Uterus (tissue), 4 donors: ENCODE data around the gene CACNG6. TPM values are rescaled to one million over a fixed set of nuclear protein-coding genes. Genes with fewer than 3 reads are reported as not detected.

ENCODE experiments used
- DNase-seq, 2 donors: peaks; one replicate each; pipeline ENCODE4 v3.0.0-alpha.2; 2019 to 2020
- H3K27ac ChIP-seq, 2 donors: fragments of 200-600 bp; sonication (generic); 1 replicate in 1 of 2; 2 replicates in 1 of 2; pipeline ENCODE4 v1.5.1; 2016 to 2018
- H3K27me3 ChIP-seq, 2 donors: fragments of 200-600 bp; sonication (generic); one replicate each; pipeline ENCODE4 v1.5.1; 2018 to 2019; ENCODE audit warnings: control low read depth in 1 of 2
- H3K36me3 ChIP-seq, 2 donors: fragments of 200-600 bp; sonication (generic); one replicate each; pipeline ENCODE4 v1.5.1; 2019; ENCODE audit warnings: control low read depth in 1 of 2
- H3K4me1 ChIP-seq, 2 donors: fragments of 200-600 bp; sonication (generic); one replicate each; pipeline ENCODE4 v1.5.1; 2018 to 2019; ENCODE audit warnings: control low read depth in 1 of 2
- H3K4me3 ChIP-seq, 2 donors: fragments of 200-600 bp; sonication (generic); 1 replicate in 1 of 2; 2 replicates in 1 of 2; pipeline ENCODE4 v1.5.1; 2018 to 2019; ENCODE audit warnings: mild to moderate bottlenecking in 1 of 2
- H3K9me3 ChIP-seq, 2 donors: fragments of 200-600 bp; sonication (generic); one replicate each; pipeline ENCODE4 v1.5.1; 2019; ENCODE audit warnings: control low read depth in 1 of 2
- CTCF ChIP-seq, 4 experiments: fragments of 200-600 bp in 2 of 4; fragments of 450-650 bp in 2 of 4; sonication (generic) in 2 of 4; IDR thresholded peaks; one replicate each; pipeline ENCODE4 v1.5.1; 2016 to 2019; ENCODE audit warnings: antibody characterized with exemption in 4 of 4, mild to moderate bottlenecking in 2 of 4, moderate library complexity in 1 of 4
- POLR2A ChIP-seq, 2 donors: fragments of 450-650 bp; IDR thresholded peaks; one replicate each; pipeline ENCODE4 v1.6.1; 2016; ENCODE audit warnings: antibody characterized with exemption in 2 of 2, mild to moderate bottlenecking in 1 of 2, moderate library complexity in 1 of 2
- intact Hi-C: fragments of 100-400 bp; cut with DNase I; formaldehyde crosslinking; loops from one replicate; pipeline ENCODE4 v1.15.1; 2023; ENCODE audit warnings: low total_unique reads
- microRNA counts, 2 donors: library from miRNA; unstranded; fragments of <30 nt; microRNA quantifications; one replicate each; lab custom pipeline; 2016 to 2017
- small RNA-seq: library from RNA; depleted of rRNA; stranded (forward); fragments of <200 nt; gene quantifications from one replicate; pipeline ENCODE3, GENCODE V24; 2016
- total RNA-seq, 4 donors: library from RNA; depleted of rRNA in 3 of 4; stranded (reverse); fragments of >200 nt in 3 of 4; gene quantifications; one replicate each; pipeline versions ENCODE4 v1.1.0 to v1.2.4, GENCODE V29; 2014 to 2023
- donor health status: DM: yes; HTN: yes; CAD: no.

Gene CACNG6
- total RNA-seq, 4 donors from 2014 or later: 0.55 to 1.7 TPM; not detected in 2

GRCh38 chr19:54045771-54046170, 54.3 kb downstream of the CACNG6 start:
- Histone ChIP-seq H3K27me3 (no peaks in the 10 kb centered on the region), H3K27ac (no peak overlapping the region), H3K4me1 (no peaks in the 10 kb centered on the region), H3K36me3 (no peaks in the 10 kb centered on the region), H3K4me3 (no peak overlapping the region), H3K9me3 (no peaks in the 10 kb centered on the region)
- DNase-seq: no peak
- TF ChIP-seq CTCF (IDR thresholded peaks at IDR 0.05): no peak
- TF ChIP-seq POLR2A (IDR thresholded peaks at IDR 0.05): no peak
- intact Hi-C loops: no loop called here

GRCh38 chr19:54047616-54048015, 56.2 kb downstream of the CACNG6 start:
- no peak for DNase-seq
- H3K4me1 ChIP-seq: no peaks in the 10 kb centered on the region
- intact Hi-C loops: no loop called here
- no peak overlapping the region for H3K27ac ChIP-seq
- no peaks in the 10 kb centered on the region for H3K9me3 ChIP-seq
- no peak for TF ChIP-seq CTCF (IDR thresholded peaks at IDR 0.05)
- TF ChIP-seq POLR2A (IDR thresholded peaks at IDR 0.05): no peak
- H3K36me3 ChIP-seq: no peaks in the 10 kb centered on the region
- no peak overlapping the region for H3K4me3 ChIP-seq
- H3K27me3 ChIP-seq: no peaks in the 10 kb centered on the region

MicroRNAs within 50 kb of the gene (microRNA counts, 767-probe panel; counts per million panel counts)
- microRNA hsa-miR-935 (lab: Ali Mortazavi, UCI): 0 counts per million in 2 donors

Small RNA genes within 50 kb of the gene (small RNA-seq; reads per million reads assigned to genes)
- not detected for gene AC012314.20

Other genes with a start within 250 kb of the CACNG6 start
- gene NLRP12, start 167.3 kb upstream of the CACNG6 start, total RNA-seq: under 1 TPM in 3 of 4 donors, not detected in 1; 0.34 to 0.90 (median 0.59) TPM
- gene MYADM, start 123.8 kb upstream of the CACNG6 start, total RNA-seq: 100 to 1,000 TPM in 1 of 4 donors, 10 to 100 TPM in 3; 22.7 to 386 (median 77.4) TPM
- under 1 TPM in 1 of 4 donors, not detected in 3; 0.69 TPM for gene PRKCG, start 109.4 kb upstream of the CACNG6 start, total RNA-seq
- gene CACNG7, start 82.4 kb upstream of the CACNG6 start, total RNA-seq: 1 to 10 TPM in 1 of 4 donors, not detected in 3; 1.0 TPM
- under 1 TPM in 2 of 4 donors, not detected in 2; 0.21 to 0.24 TPM for gene CACNG8, start 28.7 kb upstream of the CACNG6 start, total RNA-seq
- not detected for gene VSTM1, start 72.3 kb downstream of the CACNG6 start, total RNA-seq
- gene TARM1, start 89.7 kb downstream of the CACNG6 start, total RNA-seq: not detected
- 1 to 10 TPM in 1 of 4 donors, under 1 TPM in 1, not detected in 2; 0.91 to 6.5 TPM for gene OSCAR, start 109.2 kb downstream of the CACNG6 start, total RNA-seq
- 10 to 100 TPM in 1 of 4 donors, 1 to 10 TPM in 2, not detected in 1; 4.7 to 65.8 (median 5.5) TPM for gene NDUFA3, start 111.2 kb downstream of the CACNG6 start, total RNA-seq
- 10 to 100 TPM in 2 of 4 donors, 1 to 10 TPM in 1, under 1 TPM in 1; 0.88 to 37.1 (median 9.9) TPM for gene TFPT, start 124.0 kb downstream of the CACNG6 start, total RNA-seq
- gene PRPF31, start 124.1 kb downstream of the CACNG6 start, total RNA-seq: 10 to 100 TPM; 17.9 to 97.3 (median 52.6) TPM
- 10 to 100 TPM in 2 of 4 donors, 1 to 10 TPM in 1, under 1 TPM in 1; 0.88 to 41.6 (median 9.9) TPM for gene CNOT3, start 146.1 kb downstream of the CACNG6 start, total RNA-seq
- gene LENG1, start 168.1 kb downstream of the CACNG6 start, total RNA-seq: 10 to 100 TPM in 2 of 4 donors, 1 to 10 TPM in 2; 3.7 to 52.8 (median 23.8) TPM
- gene TMC4, start 181.5 kb downstream of the CACNG6 start, total RNA-seq: 10 to 100 TPM in 1 of 4 donors, 1 to 10 TPM in 2, not detected in 1; 1.3 to 31.0 (median 3.0) TPM
- 10 to 100 TPM in 3 of 4 donors, 1 to 10 TPM in 1; 5.3 to 47.8 (median 19.2) TPM for gene MBOAT7, start 197.9 kb downstream of the CACNG6 start, total RNA-seq
- gene TSEN34, start 199.7 kb downstream of the CACNG6 start, total RNA-seq: 10 to 100 TPM; 13.1 to 66.4 (median 32.2) TPM
- gene RPS9, start 209.2 kb downstream of the CACNG6 start, total RNA-seq: 1,000 to 10,000 TPM; 1,240 to 3,586 (median 2,088) TPM
- gene LILRB3, start 231.4 kb downstream of the CACNG6 start, total RNA-seq: 1 to 10 TPM in 2 of 4 donors, not detected in 2; 3.0 to 5.3 TPM